WTC11 (cell line): Measurements from ENCODE around the gene ASCL2.

Source experiments
- ZNF232 ChIP-seq: sonication (generic); formaldehyde crosslinking; IDR thresholded peaks from 2 replicates; pipeline ENCODE4 v1.8.0; 2022; ENCODE audit warnings: mild to moderate bottlenecking, missing genetic modification reagents
- TF ChIP-seq, protein P1 (sequence below): sonication (generic); formaldehyde crosslinking; IDR thresholded peaks from 2 replicates; pipeline ENCODE4 v1.8.1; 2022; ENCODE audit warnings: missing genetic modification reagents, borderline replicate concordance
- TF ChIP-seq, protein P2 (sequence below): fragments of 200-600 bp; IDR thresholded peaks from 2 replicates; pipeline ENCODE4 v1.8.0; 2022; ENCODE audit warnings: antibody characterized with exemption
- TF ChIP-seq, protein P3 (sequence below): sonication (generic); formaldehyde crosslinking; IDR thresholded peaks from 2 replicates; pipeline ENCODE4 v1.8.0; 2023; ENCODE audit warnings: missing genetic modification reagents
- TF ChIP-seq, protein P4 (sequence below): sonication (generic); formaldehyde crosslinking; IDR thresholded peaks from 2 replicates; pipeline ENCODE4 v1.8.1; 2023; ENCODE audit warnings: mild to moderate bottlenecking, missing genetic modification reagents
- TF ChIP-seq, protein P5 (sequence below): fragments of 250-450 bp; sonication (Bioruptor Pico); IDR thresholded peaks from 2 replicates; pipeline ENCODE4 v1.9.0; 2021; ENCODE audit warnings: mild to moderate bottlenecking

DNA sequence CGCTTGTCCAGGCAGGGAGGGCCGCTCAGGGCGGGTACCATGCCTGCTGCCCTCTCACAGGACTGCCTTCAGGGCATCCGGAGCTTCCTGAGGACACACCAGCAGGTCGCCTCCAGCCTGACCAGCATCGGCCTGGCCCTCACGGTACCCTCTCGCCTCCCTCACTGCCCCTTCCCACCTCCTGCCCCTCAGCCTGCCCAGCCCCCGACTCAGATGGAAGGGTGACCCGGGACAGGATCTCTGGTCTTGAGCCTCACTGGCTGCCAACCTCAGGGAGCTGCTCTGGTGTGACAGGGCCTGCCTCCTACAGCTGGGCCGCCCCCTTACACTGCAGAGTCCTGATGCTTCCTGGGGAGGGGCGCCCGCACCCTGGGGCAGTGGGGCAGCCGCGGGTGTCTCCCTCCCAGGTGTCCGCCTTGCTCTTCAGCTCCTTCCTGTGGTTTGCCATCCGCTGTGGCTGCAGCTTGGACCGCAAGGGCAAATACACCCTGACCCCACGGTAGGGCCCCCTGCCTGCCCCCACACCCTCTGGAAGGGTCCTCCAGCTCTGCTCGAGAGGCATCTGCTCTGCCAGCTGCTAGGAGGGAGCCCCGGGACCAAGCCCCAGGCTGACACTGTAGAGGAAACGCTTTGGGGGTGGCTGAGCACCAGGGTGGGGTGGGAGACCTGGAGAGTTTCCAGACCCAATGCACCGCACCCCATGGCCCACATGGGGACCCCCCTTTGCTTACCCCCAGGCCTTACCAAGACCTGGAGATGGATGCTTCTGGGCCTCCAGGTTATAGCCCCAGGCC is 46.0 kb upstream of the ASCL2 start:
- TF ChIP-seq, protein P1, sequence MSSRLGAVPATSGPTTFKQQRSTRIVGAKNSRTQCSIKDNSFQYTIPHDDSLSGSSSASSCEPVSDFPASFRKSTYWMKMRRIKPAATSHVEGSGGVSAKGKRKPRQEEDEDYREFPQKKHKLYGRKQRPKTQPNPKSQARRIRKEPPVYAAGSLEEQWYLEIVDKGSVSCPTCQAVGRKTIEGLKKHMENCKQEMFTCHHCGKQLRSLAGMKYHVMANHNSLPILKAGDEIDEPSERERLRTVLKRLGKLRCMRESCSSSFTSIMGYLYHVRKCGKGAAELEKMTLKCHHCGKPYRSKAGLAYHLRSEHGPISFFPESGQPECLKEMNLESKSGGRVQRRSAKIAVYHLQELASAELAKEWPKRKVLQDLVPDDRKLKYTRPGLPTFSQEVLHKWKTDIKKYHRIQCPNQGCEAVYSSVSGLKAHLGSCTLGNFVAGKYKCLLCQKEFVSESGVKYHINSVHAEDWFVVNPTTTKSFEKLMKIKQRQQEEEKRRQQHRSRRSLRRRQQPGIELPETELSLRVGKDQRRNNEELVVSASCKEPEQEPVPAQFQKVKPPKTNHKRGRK: no peak
- TF ChIP-seq, protein P2, sequence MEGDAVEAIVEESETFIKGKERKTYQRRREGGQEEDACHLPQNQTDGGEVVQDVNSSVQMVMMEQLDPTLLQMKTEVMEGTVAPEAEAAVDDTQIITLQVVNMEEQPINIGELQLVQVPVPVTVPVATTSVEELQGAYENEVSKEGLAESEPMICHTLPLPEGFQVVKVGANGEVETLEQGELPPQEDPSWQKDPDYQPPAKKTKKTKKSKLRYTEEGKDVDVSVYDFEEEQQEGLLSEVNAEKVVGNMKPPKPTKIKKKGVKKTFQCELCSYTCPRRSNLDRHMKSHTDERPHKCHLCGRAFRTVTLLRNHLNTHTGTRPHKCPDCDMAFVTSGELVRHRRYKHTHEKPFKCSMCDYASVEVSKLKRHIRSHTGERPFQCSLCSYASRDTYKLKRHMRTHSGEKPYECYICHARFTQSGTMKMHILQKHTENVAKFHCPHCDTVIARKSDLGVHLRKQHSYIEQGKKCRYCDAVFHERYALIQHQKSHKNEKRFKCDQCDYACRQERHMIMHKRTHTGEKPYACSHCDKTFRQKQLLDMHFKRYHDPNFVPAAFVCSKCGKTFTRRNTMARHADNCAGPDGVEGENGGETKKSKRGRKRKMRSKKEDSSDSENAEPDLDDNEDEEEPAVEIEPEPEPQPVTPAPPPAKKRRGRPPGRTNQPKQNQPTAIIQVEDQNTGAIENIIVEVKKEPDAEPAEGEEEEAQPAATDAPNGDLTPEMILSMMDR: no peak
- TF ChIP-seq, protein P3, sequence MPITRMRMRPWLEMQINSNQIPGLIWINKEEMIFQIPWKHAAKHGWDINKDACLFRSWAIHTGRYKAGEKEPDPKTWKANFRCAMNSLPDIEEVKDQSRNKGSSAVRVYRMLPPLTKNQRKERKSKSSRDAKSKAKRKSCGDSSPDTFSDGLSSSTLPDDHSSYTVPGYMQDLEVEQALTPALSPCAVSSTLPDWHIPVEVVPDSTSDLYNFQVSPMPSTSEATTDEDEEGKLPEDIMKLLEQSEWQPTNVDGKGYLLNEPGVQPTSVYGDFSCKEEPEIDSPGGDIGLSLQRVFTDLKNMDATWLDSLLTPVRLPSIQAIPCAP (CRISPR knock-in tag): no peak
- TF ChIP-seq, protein P4, sequence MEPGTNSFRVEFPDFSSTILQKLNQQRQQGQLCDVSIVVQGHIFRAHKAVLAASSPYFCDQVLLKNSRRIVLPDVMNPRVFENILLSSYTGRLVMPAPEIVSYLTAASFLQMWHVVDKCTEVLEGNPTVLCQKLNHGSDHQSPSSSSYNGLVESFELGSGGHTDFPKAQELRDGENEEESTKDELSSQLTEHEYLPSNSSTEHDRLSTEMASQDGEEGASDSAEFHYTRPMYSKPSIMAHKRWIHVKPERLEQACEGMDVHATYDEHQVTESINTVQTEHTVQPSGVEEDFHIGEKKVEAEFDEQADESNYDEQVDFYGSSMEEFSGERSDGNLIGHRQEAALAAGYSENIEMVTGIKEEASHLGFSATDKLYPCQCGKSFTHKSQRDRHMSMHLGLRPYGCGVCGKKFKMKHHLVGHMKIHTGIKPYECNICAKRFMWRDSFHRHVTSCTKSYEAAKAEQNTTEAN (CRISPR knock-in tag): no peak
- TF ChIP-seq, protein P5, sequence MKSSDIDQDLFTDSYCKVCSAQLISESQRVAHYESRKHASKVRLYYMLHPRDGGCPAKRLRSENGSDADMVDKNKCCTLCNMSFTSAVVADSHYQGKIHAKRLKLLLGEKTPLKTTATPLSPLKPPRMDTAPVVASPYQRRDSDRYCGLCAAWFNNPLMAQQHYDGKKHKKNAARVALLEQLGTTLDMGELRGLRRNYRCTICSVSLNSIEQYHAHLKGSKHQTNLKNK (CRISPR knock-in tag): no peak
- TF ChIP-seq ZNF232 (CRISPR knock-in tag): no peak
